GM21737 (cell line): ENCODE data around the gene EHD4.

Experiments
- ATAC-seq: cut with Tn5 transposase; IDR thresholded peaks from one replicate; pipeline ENCODE4 v1.9.1; 2021; ENCODE audit warnings: mild to moderate bottlenecking, moderate library complexity; ENCODE audit not compliant: unreplicated experiment

Gene EHD4

DNA sequence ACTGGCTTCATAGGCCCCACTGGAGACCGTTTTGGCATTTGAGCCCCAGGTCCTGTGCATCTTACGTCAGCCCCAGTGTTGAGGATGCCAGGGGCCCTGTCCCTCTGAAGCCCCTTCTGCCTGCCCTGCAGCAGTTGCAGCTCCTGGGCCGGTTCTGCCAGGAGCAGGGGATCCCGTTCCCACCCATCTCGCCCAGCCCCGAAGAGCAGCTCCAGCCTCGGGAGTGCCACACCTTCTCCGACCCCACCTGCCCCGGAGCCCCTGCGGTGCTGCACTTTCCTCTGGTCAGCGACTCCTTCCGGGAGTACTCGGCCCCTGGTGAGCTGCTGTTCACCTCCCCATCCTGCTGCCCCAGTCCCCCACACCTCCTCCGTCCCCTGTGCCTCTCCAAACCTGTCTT, 125.2 kb downstream of the EHD4 start:
- ATAC-seq = no peak
